GM21528 (cell line): ENCODE data around the gene NEK6.

Experiments
- ATAC-seq: cut with Tn5 transposase; IDR thresholded peaks from one replicate; pipeline ENCODE4 v1.9.1; 2021; ENCODE audit warnings: mild to moderate bottlenecking, moderate library complexity; ENCODE audit not compliant: unreplicated experiment, low FRiP score

The NEK6 gene

GRCh38 chr9:124389146-124389939 lies 131.6 kb downstream of the NEK6 start:
- ATAC-seq = no peak

DNA sequence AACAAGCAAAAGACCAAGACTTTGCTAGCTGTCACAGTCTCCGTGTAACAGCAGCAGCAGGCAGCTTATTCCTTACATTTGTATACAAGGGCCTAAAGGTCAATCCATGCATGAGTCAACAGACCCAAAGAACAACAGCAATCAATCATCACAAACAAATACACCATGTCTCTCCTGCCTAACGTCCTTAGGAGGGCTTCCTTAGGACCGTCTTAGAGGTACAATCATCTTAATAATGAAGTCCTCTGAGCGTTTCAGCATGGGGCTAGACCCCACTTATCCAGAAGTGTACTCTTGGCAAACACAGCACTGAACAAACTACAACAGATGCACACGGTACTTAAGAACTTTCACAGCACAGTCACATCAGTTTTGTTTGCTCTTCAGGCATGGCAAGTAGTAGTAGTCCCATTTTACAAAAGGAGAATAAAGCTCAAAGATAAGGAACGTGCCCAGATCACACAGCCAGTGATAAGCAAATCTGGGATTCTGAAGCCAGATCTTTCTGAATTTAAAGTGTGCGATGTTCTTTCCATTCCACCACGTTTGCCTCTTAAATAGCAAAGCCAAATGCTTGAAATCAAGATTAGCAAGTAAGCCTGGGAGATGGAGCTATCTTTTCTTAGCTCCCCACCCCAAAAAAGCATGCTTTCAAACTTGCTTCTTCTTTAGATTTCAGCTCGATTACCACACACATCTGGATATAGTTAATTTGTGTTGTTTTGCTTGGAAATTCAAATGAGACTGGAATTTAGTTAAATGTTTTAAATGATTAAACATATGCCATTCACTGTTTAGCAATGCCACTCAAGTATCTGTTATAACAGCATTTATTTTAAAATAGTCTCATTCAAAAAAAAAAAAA lies 133.3 kb downstream of the NEK6 start:
- no peak for ATAC-seq

DNA sequence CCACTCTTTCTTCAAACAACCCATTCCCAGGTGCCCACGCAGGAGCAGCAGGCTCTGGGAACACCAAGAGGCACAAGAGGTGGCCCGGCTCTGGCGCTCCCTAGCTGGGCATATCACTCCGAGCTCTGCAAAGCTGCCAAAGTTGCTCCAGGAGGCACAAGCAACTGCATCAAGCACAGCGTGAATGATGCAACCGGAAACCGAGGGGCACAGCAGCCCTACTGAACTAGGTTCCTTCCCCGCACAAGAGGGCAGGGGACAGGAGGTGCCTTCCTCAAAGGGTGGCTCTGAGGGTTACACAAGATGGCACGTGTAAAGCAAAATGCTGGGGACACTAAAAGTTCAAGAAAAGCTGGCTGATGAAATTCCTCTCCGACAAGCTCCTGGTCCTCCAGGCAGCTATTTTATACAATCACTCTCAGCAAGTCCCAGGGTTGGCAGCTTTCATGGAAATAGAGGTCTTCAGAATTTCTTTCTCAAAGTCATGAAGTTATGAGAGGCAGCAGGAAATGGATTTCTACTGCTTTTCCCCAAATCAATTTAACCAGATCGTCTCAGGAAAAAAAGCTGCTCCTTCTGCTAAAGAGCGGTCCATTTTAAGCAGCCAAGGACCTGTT lies 134.6 kb downstream of the NEK6 start:
- no peak for ATAC-seq

GRCh38 chr9:124392871-124393460 lies 135.2 kb downstream of the NEK6 start:
- no peak for ATAC-seq

GRCh38 chr9:124394167-124394566 lies 136.4 kb downstream of the NEK6 start:
- no peak for ATAC-seq

GRCh38 chr9:124394596-124394995 lies 136.8 kb downstream of the NEK6 start:
- no peak for ATAC-seq

DNA sequence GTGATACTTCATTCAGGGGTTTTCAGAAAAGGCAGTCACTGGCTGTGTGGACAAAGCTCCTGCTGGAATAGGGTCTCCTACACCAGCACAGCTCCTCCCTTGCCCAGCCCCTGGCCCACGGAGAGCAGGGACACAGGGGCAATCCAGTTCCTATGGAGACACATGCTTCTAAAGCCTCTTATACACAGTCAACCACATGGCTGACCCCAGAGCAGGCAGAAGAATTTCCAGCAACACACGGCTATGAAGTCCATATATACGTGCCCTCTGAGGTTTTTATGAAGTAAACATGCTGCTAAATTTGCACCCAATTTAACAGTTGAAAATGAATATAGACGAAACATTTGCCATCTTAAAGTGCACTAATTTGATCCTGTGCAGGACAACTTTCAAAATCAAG lies 138.1 kb downstream of the NEK6 start:
- ATAC-seq = no peak

DNA sequence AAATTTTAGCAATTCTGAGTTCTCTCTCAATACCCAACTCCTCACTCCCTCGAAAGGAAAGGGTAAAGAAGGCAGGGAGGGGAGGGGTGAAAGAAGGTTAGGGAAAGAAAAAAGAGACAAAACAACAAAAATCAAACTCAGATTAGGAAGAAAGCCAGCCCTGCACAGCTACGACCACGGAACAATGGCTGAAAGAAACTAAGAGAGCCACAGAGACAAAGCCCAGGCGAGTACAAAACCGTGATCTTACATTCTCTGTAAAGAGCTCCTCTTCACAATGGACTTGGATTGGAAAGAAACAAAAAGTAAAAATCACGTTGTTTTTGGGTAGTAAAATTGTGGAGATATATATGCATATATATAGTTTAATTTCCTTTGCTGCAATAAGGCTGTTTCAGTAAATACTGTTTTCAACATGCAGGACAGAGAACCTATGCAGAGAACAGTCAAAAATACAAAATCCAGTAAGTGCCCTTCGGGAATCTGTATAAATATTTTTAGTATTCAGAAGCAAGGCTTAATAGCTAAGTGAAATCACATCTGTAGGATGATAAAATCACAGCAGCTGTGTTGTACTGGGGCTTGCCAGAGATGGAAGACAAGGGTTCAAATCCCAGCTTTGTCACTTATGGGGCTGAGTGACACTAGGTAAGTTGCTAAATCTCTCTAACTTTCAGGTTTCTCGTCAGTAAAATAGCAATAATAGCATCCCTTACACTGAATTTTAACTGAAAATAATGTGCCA lies 140.6 kb downstream of the NEK6 start:
- ATAC-seq = no peak

DNA sequence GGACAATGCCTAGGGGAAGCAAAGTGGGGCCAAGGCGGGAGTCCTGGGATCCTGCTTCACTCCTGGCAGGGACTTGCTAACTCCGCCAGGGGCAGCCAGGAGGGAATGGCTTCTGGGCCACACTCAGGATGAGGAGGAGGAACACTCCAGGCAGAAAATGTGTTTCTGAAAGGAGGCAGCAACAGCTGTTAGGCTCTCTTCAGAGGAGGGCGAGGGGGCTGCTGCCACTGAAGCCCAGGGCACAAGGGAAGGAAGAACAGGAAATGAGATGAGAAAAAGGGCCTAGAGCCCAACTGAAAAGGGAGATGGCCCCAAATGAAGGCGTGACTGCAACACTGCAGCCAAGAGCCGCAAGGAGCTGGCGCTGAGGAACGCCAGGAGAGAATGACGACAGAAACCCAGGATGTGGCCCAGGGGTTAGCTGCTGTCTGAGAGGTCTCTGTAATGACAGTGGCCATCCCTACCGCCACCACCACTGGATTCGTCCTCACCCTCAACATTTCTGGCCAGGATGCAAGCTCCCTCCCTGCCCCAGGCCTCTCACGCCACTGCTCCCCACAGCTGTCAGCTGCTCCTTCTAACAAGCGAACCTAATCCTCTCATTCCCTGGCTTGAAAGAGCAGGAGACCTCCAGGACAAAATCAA lies 141.7 kb downstream of the NEK6 start:
- ATAC-seq = no peak

DNA sequence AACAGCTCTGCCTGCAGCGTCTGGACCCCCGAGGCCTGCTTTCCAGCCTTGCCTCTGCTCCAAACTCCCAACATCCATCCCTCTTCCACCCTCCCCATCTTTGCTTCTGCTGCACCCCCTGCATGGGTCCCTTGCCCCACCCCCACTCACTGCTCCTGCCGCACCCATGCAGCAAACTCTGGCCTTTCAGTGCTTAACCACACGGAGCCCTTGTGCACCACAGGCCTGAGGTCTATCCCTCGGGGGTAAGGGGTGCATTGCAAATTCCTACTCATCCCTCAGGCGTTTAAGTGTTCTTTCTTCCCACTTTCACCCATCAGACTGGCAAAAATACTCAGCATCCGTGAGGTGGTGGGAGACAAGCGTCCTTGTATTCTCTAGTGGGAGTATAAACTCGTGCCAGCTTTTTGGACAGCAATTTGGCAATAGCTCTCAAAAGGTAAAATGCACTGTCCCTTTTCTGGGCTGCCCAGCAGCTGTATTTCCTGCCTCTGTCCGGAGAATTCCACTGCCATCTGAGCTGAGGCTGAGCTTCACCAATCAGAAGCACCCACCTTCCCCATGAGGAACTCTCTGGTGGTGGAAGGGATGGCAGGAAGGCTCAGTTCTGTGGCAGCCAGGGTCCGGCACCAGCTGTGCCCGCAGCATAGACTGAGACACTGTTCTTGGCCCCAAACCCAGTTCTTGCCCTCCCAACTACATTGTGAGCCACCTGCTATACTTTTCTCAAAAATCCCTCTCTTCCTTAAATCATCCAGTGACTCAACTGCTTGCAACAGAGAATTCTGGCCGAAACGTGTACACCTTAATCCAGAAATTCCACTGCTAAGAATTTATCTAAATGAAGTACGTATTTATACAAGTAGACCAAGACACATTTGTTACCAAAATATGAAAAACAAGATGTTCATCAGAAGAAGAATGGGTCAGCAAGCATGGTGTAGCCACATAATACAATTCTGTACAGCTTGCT lies 142.5 kb downstream of the NEK6 start:
- no peak for ATAC-seq
